Umbilical cord (tissue), 2 donors: ENCODE measurements around the gene TEX13B. TPM values are rescaled to one million over a fixed set of nuclear protein-coding genes. Genes with fewer than 3 reads are reported as not detected.
"Not testable (repeated sequence)": the region's sequence is repeated elsewhere in the genome, so short reads cannot be mapped to it uniquely, and the experiment has no call there.

Experiments used
- DNase-seq: peaks from one replicate; pipeline ENCODE4 v3.0.0-alpha.2; 2015; ENCODE audit warnings: low spot score
- total RNA-seq: library from RNA; depleted of rRNA; stranded (reverse); fragments of >200 nt; gene quantifications from one replicate; pipeline ENCODE4 v1.2.3, GENCODE V29; 2014; ENCODE audit warnings: low replicate concordance; ENCODE audit not compliant: insufficient read depth

Gene TEX13B
- total RNA-seq, result 1.2 TPM

- no peak for DNase-seq
Observed at GRCh38 chrX:107982356-107982755, at the start of gene TEX13B. TSS of gene TEX13B (minus strand) at chrX:107982370. CDS start at chrX:107982127, 243 bp downstream.

DNA sequence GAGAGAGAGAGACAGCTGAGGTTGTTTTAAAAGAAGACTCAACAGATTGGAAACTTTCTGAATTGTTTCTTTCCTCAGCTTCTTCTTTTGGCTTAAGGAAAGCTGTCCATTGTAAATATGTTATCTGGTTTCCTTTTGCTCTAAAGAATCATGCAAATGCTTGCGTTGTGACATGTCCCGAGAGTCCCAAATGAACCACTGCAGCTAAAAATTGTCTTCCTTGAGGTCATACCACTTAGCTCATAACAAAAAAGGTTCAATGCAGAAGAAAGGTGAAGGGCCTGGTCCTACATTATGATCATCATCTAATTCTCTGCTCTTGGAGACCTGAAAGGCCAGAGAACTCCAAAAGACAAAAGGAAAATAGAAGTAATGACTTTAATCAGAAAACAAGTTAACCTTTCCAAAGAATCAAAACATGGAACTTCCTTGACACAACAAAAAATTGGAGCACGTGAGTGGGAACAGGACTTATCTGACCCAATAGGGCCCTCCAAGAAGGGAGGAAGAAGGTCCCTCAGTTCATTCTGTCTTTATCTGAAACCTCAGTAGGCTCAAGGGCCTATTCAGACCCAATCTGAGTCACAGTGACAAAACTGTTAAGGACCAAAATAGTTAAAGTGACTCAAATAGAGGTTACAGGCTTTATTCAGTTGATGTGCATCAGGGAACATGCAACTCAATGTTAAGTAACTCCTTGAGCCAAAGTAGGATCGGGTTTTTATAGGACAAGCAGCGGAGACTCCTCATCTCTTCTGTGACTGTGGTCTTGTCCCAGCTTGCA, 48.0 kb upstream of the TEX13B start:
- DNase-seq, result no peak

DNA sequence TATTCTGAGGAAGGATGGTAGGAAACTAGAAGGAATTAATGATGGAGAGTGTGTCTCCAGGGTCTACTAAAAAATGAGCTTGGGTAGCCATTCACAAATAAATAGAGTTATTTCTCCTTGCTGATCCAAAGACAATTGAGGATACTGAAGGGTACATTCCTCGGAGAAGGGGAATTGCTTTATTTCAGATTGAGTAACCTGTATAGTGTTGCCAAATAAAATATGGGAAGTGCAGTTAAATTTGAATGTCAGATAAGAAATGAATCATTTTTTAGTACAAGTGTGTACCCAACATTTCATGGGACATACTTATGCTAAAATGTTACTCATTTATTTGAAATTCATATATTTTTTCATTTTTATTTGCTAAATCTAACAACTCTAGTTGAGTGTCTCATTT, 46.7 kb upstream of the TEX13B start:
- no peak for DNase-seq

GRCh38 chrX:108025954-108026600, 43.9 kb upstream of the TEX13B start:
- peak; percentile 10 for DNase-seq

DNA sequence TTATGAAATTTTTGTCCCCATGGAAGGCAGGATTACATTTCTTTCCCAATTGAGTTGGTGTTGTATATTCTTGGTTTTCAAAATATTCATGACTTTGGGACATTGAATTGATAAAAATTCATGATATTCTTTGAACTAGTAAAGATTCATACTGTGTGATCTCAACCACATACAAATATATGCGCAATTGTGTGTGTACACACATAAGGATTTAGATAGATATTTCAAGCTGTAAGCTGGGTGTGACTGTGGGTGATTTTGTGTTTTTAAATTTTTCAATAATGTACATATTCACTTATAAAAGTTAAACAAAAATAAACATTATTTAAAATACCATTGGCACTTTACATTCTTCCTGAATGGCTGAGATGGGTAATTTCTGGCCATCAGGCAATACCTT, 43.2 kb upstream of the TEX13B start:
- no peak for DNase-seq

- no peak for DNase-seq
Observed at GRCh38 chrX:108022491-108023089, 40.4 kb upstream of the TEX13B start.

DNA sequence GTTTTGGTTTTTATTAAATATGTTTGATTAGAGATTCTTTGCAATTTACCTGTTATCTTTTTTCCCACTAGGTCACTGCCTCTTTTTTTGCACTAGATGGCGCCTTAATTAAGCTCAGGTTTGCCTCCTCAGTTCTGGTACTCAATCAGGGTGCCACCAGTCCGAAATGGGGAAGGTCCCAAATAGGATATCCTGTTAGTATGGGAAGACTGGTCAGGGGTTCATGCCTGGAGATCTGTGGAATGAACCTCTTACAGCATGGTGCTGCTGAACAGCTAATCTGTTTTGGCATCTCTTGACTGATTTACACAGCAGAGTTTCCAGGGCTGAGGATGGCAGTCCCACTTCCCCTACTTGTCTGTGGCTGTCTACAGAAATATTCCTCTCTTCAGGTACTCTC, 38.5 kb upstream of the TEX13B start:
- no peak for DNase-seq

GRCh38 chrX:108019382-108019875, 37.3 kb upstream of the TEX13B start:
- no peak for DNase-seq

DNA sequence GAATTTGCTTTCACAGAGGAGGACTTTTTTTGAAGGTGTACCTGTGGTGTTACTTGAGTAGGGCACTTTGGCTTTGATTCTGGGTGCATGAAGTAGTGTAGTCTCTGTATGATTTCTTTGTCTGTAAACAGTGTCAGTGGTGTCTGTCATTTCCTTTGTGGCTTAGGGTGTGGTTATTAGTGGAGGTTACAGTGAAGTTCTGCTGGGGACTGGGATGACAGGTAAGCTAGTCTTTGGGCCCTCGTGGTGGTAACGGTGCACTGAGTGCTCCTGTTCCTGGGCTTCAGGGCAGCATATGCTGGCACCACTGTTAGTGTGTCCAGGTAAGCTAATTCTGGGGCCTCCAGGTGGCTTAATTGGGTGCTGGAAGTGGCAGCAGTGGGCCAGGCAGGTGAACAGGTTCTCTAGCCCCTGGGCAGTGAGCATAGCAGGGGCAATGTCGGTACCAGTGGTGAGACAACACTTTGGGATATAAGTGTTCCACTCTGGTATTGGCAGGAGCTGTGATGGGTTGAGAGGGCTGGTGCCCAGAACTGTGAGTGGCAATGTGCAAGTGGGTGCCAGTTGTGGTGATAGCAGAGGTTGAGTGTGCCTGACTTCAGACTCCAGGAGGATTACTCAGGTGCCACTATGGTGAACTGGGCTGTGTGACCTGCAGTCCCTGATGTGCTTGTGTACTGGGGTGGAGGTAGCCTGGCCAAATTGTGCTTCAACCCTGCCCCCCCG, 36.6 kb upstream of the TEX13B start:
- no peak for DNase-seq

GRCh38 chrX:108001218-108001814, 19.1 kb upstream of the TEX13B start:
- peak; percentile 21 for DNase-seq

GRCh38 chrX:108000751-108001150, 18.6 kb upstream of the TEX13B start:
- peak; percentile 33 for DNase-seq

DNA sequence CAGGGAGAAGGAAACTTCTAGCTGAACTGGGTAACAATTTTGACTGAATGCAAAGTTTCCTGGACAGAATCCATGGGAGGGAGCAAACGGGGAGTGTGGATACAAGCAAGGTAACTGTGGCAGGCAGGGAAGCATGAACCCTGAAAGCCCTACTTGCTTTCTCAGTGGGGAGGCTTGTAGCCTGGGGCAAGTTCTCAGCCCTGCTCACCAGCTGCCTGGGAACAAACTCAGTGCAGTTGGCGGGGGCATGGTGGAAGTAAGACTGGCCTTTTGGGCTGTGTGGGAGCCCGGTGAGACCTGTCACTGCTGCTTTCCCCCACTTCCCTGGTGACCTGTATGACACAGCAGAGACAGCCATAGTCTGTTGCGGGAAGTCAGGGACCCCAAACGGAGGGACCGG, 14.0 kb upstream of the TEX13B start:
- DNase-seq, result no peak

GRCh38 chrX:107985033-107985432, 2.9 kb upstream of the TEX13B start:
- DNase-seq, result no peak

- no peak for DNase-seq
Observed at GRCh38 chrX:107979534-107979933, 2.6 kb downstream of the TEX13B start.

GRCh38 chrX:107978707-107979307, 3.4 kb downstream of the TEX13B start:
- DNase-seq, result peak; percentile 1

- DNase-seq, result no peak
Observed at GRCh38 chrX:107978071-107978470, 4.1 kb downstream of the TEX13B start.

- no peak for DNase-seq
Observed at GRCh38 chrX:107971636-107972035, 10.5 kb downstream of the TEX13B start.

DNA sequence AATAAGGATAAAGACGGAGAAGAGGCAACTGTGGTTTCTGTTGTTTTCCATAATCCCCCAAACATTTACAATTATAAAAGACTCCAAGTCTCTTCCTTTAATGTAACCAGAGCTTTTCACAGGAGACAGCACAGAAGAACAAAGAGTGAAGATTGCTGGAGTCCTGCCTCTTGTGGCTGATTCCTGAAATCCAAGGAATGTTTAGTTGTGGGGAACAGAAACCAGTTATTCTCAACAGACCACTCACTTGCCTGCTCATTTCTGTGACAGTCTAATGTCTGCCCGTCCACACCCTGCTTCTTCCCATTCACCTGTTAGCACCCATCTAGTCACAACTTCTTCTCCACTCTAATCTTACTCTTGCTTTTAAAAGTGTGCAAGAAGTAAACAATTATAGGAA, 12.1 kb downstream of the TEX13B start:
- DNase-seq, result no peak

DNA sequence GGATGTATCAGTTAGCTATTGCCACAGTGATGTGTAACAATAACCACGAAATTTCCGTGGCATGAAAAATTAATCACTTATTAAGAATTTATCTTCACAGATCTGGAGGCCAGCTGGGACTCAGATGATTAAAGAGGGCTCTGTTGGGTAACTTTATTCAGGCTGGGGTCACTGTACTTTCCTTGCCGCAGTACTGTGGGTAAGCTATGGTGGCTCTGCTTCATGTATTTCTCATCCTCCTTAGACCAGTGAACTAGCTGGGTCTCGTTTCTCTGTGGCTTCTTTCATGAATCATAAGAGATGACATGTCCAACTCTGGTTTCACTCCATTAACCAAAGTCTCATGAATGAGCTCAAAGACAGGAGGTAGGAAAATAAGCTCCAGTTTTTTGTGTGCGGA, 13.5 kb downstream of the TEX13B start:
- DNase-seq, result no peak

DNA sequence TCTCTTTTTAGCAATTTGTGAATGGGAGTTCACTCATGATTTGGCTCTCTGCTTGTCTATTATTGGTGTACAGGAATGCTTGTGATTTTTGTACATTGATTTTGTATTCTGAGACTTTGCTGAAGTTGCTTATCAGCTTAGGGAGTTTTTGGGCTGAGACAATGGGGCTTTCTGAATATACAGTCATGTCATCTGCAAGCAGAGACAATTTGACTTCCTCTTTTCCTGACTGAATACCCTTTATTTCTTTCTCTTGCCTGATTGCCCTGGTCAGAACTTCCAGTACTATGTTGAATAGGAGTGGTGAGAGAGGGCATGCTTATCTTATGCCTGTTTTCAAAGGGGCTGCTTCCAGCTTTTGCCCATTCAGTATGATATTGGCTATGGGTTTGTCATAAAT, 26.8 kb downstream of the TEX13B start:
- DNase-seq, result not testable (repeated sequence)

- no peak for DNase-seq
Observed at GRCh38 chrX:107940095-107940494, 42.1 kb downstream of the TEX13B start.
